GM13977 (cell line): ENCODE measurements around the gene RNASE8.
A peak's percentile ranks its signal among the peaks of the same experiment; 100 is the strongest.

Experiments used
- DNase-seq: peaks from one replicate; pipeline ENCODE4 v3.0.0; 2012; ENCODE audit warnings: low spot score
- CTCF ChIP-seq: IDR thresholded peaks from 2 replicates; pipeline ENCODE4 v1.5.1; 2012; ENCODE audit warnings: mild to moderate bottlenecking, control low read depth; ENCODE audit not compliant: insufficient read depth; ENCODE audit errors: extremely low read depth, missing control alignments
- in situ Hi-C: fragments of 300-500 bp; cut with MboI; formaldehyde crosslinking; loops from one replicate; pipeline ENCODE4 v1.12.0; 2022; ENCODE audit warnings: low sequenced_read_pairs, low pct_unique_long_range_greater_than_20kb, mixed read lengths, inconsistent platforms; ENCODE audit not compliant: unreplicated experiment

The RNASE8 gene

GRCh38 chr14:21023174-21023573, 34.4 kb upstream of the RNASE8 start:
- in situ Hi-C loops, result no loop called here
- no peak for TF ChIP-seq CTCF
- no peak for DNase-seq

- no peak for DNase-seq
These were observed 33.6 kb upstream of the RNASE8 start for GRCh38 chr14:21023817-21024584.

GRCh38 chr14:21024585-21025370, 32.8 kb upstream of the RNASE8 start, which contains the start of gene NDRG2:
Gene NDRG2, minus strand, starts transcription at chr14:21025061. Its CDS starts 1,746 bp downstream, at chr14:21023315.
- in situ Hi-C loops, result no loop called here
- peak; percentile 83 for DNase-seq

More at GRCh38 chr14:21023817-21024584, 33.6 kb upstream of the RNASE8 start:
- TF ChIP-seq CTCF, result no peak
- in situ Hi-C loops, result no loop called here

DNA sequence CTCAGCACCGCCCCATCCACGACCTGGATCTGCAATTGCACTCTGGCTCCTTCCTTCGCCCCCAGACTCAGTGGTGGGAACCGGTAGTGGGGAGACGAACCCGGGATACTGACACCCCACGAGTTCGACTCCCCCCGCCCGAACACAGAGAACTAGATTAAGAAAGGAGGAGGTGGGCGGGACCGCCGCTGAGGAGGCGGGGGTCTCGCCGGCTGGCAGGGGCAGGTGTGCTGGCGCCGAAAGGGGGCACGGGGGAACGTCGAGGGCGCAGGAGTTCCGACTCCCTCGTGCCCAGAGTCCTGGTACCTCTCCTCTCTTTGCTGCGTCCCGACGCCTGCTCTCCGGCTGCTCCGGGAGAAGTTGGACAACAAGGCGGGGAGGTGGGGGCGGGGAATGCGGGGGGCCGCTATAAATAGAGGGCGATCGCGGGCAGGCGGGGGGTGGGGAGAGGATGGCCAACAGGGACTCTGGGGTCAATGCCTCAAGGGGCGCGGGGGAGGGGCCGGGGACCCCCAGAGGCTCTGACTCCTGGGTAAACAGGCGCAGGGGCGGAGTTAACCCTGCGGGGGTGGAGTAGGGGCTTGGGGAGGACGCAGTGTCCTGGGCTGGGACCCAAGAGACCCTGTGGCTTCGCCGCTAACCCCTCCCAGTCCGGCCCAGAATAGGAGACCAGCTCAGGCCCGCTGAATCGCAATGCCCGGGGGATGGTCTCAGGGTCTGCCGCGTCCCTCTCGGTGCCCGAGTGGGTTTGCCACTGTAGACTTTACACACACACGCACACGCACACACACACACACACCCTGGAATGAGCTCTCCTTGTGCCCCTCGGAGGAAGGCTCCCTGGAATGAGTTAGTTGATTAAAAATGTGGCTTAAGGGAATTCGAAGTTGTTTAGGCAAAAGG, 32.0 kb upstream of the RNASE8 start:
- no peak for DNase-seq
- TF ChIP-seq CTCF, result no peak
- in situ Hi-C loops, result no loop called here

More at GRCh38 chr14:21024585-21025370, 32.8 kb upstream of the RNASE8 start, which contains the start of gene NDRG2:
- no peak for TF ChIP-seq CTCF

GRCh38 chr14:21026274-21026987, 31.2 kb upstream of the RNASE8 start:
- in situ Hi-C loops, result no loop called here
- no peak for TF ChIP-seq CTCF
- no peak for DNase-seq
